SH-SY5Y (cell line): Measurements from ENCODE around the gene KRTAP1-5.

Experiments used
- GATA2 ChIP-seq: IDR thresholded peaks from 2 replicates; pipeline ENCODE4 v1.6.1; 2011; ENCODE audit warnings: mild to moderate bottlenecking, low read depth, low read length
- GATA3 ChIP-seq: IDR thresholded peaks from 2 replicates; pipeline ENCODE4 v1.6.1; 2011; ENCODE audit warnings: low read depth, mild to moderate bottlenecking, low read length, moderate library complexity

GRCh38 chr17:40996829-40997228 is 30.2 kb downstream of the KRTAP1-5 start:
- no peak for TF ChIP-seq GATA2
- no peak for TF ChIP-seq GATA3
